NOMO-1 treated with dmso at 0.1 percent for 144 hours (cell line): Measurements from ENCODE around the gene UST.

ENCODE experiments used
- DNase-seq: peaks from one replicate; lab custom pipeline; 2025; ENCODE audit not compliant: unreplicated experiment; lab: John Stamatoyannopoulos, UW

Gene UST

DNA sequence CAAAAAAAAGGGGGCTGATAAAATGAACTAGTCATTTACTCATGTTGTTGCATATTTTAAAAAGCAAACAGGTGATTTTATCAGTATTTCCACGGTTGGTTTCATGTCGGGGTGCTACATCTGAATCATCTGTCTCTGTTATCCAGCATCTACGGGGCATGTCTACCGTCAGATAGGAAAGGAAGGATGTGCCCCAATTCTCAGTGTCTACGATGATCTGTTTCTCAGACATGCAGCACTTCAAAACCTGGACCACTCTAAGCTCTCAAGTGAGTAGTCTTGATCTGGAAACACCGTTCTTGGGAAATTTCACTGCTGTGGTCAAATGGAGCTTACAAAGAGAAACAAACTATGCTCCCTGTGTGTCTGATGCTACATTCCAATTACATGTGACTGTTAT lies 330.4 kb downstream of the UST start:
- DNase-seq = no peak

- DNase-seq = no peak
These were observed 331.5 kb downstream of the UST start for GRCh38 chr6:149078211-149078782.

GRCh38 chr6:149079456-149079855 lies 332.6 kb downstream of the UST start:
- no peak for DNase-seq

DNA sequence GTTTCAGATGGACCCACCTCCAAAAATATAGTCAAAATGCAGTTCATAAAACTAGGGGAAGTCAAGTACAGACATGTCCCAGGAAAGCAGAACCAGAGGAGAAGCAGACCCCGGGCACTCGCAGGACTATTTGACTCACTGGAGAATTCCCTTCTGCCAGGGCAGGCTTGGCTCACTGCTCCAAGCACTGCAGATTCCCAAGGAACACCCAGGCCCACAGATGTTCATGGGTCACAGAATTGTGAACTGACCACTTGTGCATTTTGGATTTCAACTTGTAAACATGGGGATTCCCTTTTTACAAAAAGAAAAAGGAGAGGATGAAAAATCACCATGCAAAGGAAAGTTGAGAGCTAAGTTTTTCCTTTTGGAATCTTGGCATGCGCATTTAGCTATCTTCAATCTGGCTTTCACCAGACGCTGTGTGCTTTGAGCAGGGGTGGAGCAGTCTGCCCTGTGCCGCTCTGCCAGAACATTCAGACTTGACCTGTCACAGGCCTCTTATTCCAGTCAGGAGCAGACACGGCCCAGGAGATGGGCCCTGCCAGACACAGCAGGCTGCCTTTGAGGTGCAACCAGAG lies 333.2 kb downstream of the UST start:
- DNase-seq = peak; percentile 47

DNA sequence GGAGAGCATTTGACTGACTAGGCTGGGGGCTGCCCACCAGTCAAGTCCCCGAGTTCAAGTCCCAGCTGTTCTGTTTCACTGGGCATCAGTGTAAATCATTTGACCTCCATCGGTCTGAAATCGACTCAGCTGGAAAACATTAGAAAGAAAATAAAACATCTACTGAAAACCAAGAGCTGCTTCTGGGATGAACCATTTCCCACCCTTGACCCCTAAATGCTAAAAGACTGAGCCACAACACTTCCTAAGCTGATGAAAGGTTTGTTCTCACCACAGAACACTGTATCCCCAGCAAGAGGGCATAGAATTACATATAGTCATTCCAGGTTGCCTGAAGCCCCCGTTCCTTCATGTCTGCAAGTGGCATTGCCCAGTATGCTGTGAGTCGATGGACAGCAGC lies 333.7 kb downstream of the UST start:
- no peak for DNase-seq

DNA sequence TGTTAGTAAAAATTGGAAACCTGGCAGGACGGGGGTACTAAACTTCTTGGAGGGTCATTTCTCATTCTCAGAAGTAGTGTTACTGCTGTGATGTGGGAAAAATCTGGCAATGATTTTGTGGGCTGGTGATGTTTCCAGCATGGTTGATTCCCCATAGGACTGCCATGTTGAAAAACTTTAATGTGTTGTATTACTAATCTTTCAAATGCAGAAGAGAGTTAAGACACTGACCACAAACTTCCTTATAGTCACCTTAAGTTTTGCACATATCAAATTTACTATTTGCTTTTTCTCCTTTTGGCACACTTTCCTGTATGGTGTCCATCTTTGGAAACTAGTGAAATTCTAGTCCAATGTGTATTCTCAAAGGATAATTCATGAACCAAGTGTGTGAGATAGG lies 334.5 kb downstream of the UST start:
- peak; percentile 8 for DNase-seq

GRCh38 chr6:149082320-149082719 lies 335.5 kb downstream of the UST start:
- DNase-seq = peak; percentile 24

GRCh38 chr6:149084026-149084425 lies 337.2 kb downstream of the UST start:
- DNase-seq = no peak

GRCh38 chr6:149084808-149085556 lies 338.2 kb downstream of the UST start:
- DNase-seq = no peak

- no peak for DNase-seq
These were observed 338.7 kb downstream of the UST start for GRCh38 chr6:149085557-149085938.

DNA sequence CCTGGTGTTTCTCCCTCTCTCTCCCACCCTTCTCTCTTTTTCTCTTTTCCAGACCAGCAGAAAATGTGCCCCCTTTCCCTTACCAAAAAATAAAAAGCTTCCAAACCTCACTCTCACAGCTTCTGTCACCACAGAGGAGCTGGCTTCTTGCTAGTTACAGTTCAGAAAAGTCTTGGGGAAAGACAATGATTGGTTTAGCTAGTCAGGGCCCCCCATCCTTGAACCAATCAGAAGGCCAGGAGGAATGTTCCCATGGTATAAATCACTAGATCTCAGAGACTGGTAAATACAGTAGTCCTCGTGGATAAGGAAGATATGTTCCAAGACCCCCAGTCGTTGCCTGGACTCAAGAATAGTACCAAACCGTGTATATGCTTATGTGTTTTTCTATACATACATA lies 339.5 kb downstream of the UST start:
- no peak for DNase-seq

DNA sequence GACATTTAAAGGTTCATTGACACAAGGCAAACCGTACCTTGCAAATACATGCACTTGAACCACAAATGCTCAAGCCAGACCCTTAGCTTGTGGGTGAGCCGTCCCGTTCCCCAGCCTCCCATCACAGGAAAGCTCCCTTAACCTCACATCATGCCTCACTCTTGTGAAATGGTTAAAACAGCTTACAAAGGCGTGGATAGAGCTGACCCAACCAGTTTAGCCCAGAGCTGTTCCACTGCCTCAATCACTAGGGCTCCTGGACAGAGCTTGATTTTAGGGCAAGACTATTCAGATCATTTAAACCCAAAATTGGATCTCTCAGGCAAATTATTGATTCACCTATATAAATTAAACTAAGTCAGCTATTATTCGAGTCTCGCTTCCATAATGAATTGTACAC lies 341.1 kb downstream of the UST start:
- no peak for DNase-seq

DNA sequence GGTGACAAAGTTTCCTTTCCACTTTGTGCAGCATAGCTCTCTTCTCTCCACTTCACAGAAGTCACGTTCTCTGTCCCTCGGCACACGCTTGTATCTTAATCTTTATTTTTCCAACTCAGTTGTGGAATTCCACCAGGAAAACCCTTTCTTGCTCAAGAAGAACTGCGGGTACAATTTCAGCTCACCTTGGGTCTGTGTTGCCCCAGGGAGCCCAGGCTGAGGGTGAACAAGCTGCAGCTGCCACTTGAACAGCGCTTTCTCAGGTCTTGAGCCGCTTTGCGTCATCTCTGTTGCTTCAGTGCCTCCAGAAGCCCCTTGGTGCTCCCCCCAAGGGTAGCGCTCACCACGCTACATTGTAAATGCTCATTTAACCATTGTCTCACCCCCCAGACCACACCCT lies 341.5 kb downstream of the UST start:
- DNase-seq = no peak

GRCh38 chr6:149089510-149089909 lies 342.7 kb downstream of the UST start:
- no peak for DNase-seq

GRCh38 chr6:149090937-149091336 lies 344.1 kb downstream of the UST start:
- DNase-seq = no peak

- no peak for DNase-seq
These were observed 346.8 kb downstream of the UST start for GRCh38 chr6:149093643-149094042.

DNA sequence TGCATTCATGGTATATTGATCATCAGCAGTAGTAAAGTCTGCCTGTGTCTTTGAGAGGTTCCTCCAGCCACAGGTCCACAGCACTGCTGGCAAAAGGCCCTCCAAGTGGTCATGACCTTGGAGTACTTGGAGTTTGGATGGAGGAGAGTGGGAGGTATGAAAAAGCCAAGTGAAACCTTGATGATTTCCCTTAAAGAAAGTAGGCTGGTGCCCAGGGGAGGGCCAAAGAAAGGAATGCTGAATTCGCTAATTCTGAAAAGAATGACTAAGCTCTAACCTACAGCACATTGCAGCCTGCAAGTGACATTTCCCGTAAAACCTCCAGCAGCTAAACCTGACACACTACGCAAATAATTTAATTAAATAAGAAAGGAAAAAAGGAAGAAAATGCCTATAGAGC lies 347.3 kb downstream of the UST start:
- DNase-seq = no peak

DNA sequence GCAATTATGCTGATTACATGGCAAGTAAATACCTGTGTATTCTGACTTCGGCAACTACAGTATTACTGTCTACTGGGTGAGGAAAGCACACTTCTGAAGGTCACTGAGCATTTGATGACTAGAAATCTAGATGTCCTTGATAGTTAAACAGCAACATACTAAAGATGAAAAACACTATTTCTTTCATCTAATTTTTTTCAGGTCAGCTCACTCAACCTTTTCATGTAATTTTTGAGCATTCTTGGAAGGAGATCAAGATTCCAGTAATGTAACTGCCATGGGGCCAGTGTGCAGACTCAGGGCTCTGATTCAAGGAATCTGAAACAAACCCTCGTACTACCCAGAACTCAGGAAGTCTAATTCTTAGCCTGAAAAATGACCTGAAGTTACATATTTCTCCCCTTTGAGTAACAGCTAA lies 348.1 kb downstream of the UST start:
- DNase-seq = no peak

DNA sequence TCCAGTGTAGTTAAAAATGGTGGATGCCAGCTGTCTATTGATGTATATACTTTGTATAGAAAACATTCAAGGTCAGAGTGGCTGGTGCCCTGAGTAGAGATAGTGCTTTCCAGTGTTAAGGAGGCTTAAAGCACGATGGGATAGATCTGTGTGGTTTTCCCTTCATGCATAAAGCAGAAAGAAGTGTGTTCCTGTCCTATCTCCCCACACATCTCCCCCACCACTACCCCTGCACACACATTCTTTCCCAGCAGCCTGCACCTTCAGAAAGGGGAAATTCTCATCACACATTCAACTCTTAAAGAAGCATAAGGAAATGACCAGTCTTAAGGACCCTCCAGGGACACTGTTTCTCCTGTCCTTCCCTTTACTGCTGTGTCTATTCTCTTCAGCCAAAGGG lies 349.0 kb downstream of the UST start:
- no peak for DNase-seq

- no peak for DNase-seq
These were observed 351.0 kb downstream of the UST start for GRCh38 chr6:149097794-149098193.

DNA sequence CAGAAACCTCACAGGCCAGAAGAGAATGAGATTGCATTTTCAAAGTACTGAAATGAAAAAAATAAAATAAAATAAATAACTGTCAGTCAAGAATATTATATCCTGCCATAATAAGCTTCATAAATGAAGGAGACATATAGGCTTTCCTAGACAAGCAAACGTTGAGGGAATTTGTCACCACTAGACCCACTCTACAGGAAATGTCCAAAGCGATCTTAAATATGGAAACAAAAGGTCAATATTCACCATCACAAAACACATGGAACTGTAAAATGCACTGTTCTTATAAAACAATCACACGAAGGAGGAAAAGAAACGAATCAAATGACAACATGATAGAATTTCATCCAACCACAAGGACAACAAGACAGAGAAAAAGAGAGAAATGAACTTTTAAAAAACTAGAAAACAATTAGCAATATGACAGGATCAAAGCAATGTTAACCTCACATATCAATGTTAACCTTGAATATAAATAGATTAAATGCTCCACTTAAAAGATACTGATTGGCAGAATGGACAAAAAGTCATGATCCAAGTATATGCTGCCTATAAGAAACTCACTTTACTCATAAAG lies 352.0 kb downstream of the UST start:
- no peak for DNase-seq

DNA sequence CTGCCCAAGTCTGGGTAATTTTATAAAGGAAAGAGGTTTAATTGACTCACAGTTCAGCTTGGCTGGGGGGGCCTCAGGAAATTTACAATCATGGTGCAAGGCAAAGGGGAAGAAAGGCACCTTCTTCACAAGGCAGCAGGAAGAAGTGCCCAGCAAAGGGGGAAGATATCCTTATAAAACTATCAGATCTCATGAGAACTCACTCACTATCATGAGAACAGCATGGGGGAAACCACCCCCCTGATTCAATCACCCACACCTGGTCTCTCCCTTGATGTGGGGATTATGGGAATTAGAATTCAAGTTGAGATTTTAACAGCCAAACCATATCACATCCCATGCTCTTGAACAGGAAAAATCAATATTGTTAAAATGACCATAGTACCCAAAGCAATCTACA lies 355.5 kb downstream of the UST start:
- no peak for DNase-seq
